ENCODE results near the gene OR11H12.
A peak's percentile ranks its signal among the peaks of the same experiment; 100 is the strongest.
"Not testable (repeated sequence)": the region's sequence is repeated elsewhere in the genome, so short reads cannot be mapped to it uniquely, and the experiment has no call there.

The OR11H12 gene, protein sequence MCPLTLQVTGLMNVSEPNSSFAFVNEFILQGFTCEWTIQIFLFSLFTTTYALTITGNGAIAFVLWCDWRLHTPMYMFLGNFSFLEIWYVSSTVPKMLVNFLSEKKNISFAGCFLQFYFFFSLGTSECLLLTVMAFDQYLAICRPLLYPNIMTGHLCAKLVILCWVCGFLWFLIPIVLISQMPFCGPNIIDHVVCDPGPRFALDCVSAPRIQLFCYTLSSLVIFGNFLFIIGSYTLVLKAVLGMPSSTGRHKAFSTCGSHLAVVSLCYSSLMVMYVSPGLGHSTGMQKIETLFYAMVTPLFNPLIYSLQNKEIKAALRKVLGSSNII

GRCh38 chr14:18600817-18601216, at the start of gene OR11H12:
TSS of gene OR11H12 (plus strand) at chr14:18601117. CDS start at chr14:18601117, 0 bp downstream.
- H3K4me3 Mint-ChIP-seq; H3K9me3 Mint-ChIP-seq; H3K27ac Mint-ChIP-seq; DNase-seq (ENCODE audit: low spot score in 2 of 2); ATAC-seq; H3K36me3 Mint-ChIP-seq; H3K4me1 Mint-ChIP-seq: not testable (repeated sequence)

DNA sequence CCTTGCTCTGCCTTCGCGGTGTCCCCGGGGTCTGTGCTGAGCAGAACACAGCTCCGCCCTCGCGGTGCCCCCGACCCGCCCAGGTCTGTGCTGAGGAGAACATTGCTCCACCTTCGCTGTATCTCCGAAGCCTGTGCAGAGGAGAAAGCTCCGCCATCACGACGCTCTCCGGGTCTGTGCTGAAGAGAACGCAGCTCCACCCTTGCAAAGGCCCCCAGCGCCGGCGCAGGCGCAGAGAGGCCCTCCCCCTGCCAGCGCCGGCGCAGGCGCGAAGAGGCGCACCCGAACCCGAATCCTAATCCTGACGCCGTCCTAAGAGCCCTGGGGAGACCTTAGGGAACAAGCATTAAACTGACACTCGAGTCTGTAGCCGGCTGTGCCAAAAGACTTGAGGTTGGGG, 18.0 kb upstream of the OR11H12 start:
- H3K4me1 Mint-ChIP-seq; H3K9me3 Mint-ChIP-seq; H3K27ac Mint-ChIP-seq; H3K4me3 Mint-ChIP-seq; H3K36me3 Mint-ChIP-seq; DNase-seq (ENCODE audit: low spot score in 2 of 2); ATAC-seq: not testable (repeated sequence)

- not testable (repeated sequence) for H3K27ac Mint-ChIP-seq; H3K4me3 Mint-ChIP-seq; H3K4me1 Mint-ChIP-seq; H3K36me3 Mint-ChIP-seq; H3K9me3 Mint-ChIP-seq; DNase-seq (ENCODE audit: low spot score in 2 of 2)
- ATAC-seq, result peak; percentile 24
These were observed 25.8 kb downstream of the OR11H12 start for GRCh38 chr14:18626610-18627213.

DNA sequence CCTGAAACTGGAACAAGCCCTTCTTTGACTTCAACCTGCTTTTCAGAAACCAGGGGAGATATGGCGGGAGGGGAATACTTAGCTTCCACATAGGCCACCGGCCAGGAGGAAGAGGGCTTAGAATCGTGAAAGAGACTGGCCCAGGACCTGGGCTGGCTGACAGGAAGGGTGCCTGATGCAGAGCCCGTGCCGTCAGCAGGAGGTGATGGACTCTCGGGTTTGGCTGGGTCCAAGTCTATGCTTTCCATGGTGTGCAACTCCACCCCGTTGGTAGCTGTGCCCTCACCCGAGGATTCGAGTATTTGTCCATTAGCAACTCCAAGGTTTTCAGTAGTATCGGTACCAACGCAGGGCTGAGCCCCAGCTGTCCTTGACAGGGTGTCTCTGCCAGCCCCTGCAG, 35.1 kb downstream of the OR11H12 start:
- not testable (repeated sequence) for H3K27ac Mint-ChIP-seq; DNase-seq (ENCODE audit: low spot score in 2 of 2); H3K36me3 Mint-ChIP-seq

GRCh38 chr14:18638032-18638431, 37.1 kb downstream of the OR11H12 start:
- not testable (repeated sequence) for H3K27ac Mint-ChIP-seq; H3K4me3 Mint-ChIP-seq; H3K4me1 Mint-ChIP-seq; DNase-seq (ENCODE audit: low spot score in 2 of 2); H3K9me3 Mint-ChIP-seq; H3K36me3 Mint-ChIP-seq; ATAC-seq

More for the DNA sequence above, 35.1 kb downstream of the OR11H12 start:
- H3K9me3 Mint-ChIP-seq, H3K4me3 Mint-ChIP-seq, H3K4me1 Mint-ChIP-seq: not testable (repeated sequence)
- ATAC-seq, result peak; percentile 31

GRCh38 chr14:18638785-18639184, 37.9 kb downstream of the OR11H12 start:
- peak; percentile 24 for ATAC-seq
- DNase-seq (ENCODE audit: low spot score in 2 of 2); H3K4me3 Mint-ChIP-seq; H3K4me1 Mint-ChIP-seq; H3K27ac Mint-ChIP-seq; H3K36me3 Mint-ChIP-seq; H3K9me3 Mint-ChIP-seq: not testable (repeated sequence)

DNA sequence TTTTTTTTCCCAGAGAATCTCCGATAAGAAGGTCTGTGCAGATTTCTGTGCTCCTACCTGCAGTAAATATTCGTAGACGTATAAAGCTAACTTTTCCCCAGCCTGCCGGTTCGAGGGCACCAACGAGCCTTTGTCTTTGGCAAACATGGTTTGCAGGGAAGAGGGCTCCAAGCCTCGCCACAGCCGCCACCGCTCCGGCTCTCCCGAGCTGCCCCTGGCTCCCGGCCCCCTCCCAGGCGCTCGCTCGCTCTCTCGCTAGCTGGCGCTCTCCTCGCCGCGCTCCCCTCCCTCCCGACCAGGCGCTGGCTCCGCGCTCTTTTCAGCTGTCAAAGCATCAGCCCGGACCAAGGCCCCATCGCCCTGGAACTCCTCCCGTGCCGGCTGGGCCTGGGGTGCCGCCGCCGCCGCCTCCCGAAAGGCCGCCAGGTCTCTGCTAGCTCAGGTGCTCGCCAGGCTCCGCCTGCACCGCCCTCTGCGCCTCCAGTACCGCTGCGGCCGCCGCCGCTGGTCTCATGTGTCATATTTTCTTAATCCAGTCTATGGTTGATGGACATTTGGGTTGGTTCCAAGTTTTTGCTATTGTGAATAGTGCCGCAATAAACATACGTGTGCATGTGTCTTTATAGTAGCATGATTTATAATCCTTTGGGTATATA, 45.3 kb downstream of the OR11H12 start:
- DNase-seq (ENCODE audit: low spot score in 2 of 2); H3K36me3 Mint-ChIP-seq; H3K27ac Mint-ChIP-seq; H3K4me1 Mint-ChIP-seq; ATAC-seq; H3K4me3 Mint-ChIP-seq; H3K9me3 Mint-ChIP-seq: not testable (repeated sequence)

Data from stimulated activated effector memory CD8-positive, alpha-beta T cell treated with anti-CD3 and anti-CD28 coated beads, Interleukin-12 subunit alpha, Interleukin-12 subunit beta, amount 100 ng/mL, for 72 hours (primary cell).